K562 (cell line): ENCODE results near the gene TMEM86B.

Source experiments
- ATF7 ChIP-seq: fragments of 450-650 bp; IDR thresholded peaks from 2 replicates; pipeline ENCODE4 v1.7.1; 2014; ENCODE audit warnings: mild to moderate bottlenecking, moderate library complexity
- CBX2 ChIP-seq: fragments of 200-600 bp; sonication (generic); IDR thresholded peaks from one replicate; pipeline ENCODE4 v1.6.1; 2012; ENCODE audit warnings: mild to moderate bottlenecking, low read length, inconsistent platforms; ENCODE audit not compliant: insufficient read depth, poor library complexity, severe bottlenecking
- CBX5 ChIP-seq: IDR thresholded peaks from 2 replicates; pipeline ENCODE4 v1.6.1; 2014; ENCODE audit warnings: low read depth, borderline replicate concordance
- ELF4 ChIP-seq: fragments of 450-650 bp; formaldehyde crosslinking; IDR thresholded peaks from 2 replicates; pipeline ENCODE4 v1.4.0; 2022; ENCODE audit warnings: missing genetic modification characterization
- ESRRA ChIP-seq: fragments of 450-650 bp; IDR thresholded peaks from 2 replicates; pipeline ENCODE4 v1.6.1; 2014; ENCODE audit warnings: low read depth, mild to moderate bottlenecking, moderate library complexity, borderline replicate concordance
- KDM1A ChIP-seq, 2 experiments: fragments of 450-650 bp; IDR thresholded peaks; 2 replicates each; pipeline ENCODE4 v1.6.1; 2016; ENCODE audit warnings: mild to moderate bottlenecking in 2 of 2
- L3MBTL2 ChIP-seq: fragments of 450-650 bp; IDR thresholded peaks from 2 replicates; pipeline ENCODE4 v1.6.1; 2016; ENCODE audit warnings: mild to moderate bottlenecking, moderate library complexity
- POLR2A ChIP-seq: fragments of 450-650 bp; conservative IDR thresholded peaks from 2 replicates; pipeline ENCODE4 v1.6.1; 2016
- RAD21 ChIP-seq, 2 experiments: fragments of 250-450 bp in 1 of 2; fragments of 450-650 bp in 1 of 2; sonication (Bioruptor Pico) in 1 of 2; formaldehyde crosslinking in 1 of 2; IDR thresholded peaks in 1 of 2; conservative IDR thresholded peaks in 1 of 2; 2 replicates each; pipeline versions ENCODE4 v1.4.0 to v1.8.0; 2020 to 2022; ENCODE audit warnings: mild to moderate bottlenecking in 2 of 2, moderate library complexity in 1 of 2
- TAF1 ChIP-seq: IDR thresholded peaks from 2 replicates; pipeline ENCODE4 v1.6.1; 2011; ENCODE audit warnings: mild to moderate bottlenecking, low read length, moderate library complexity; ENCODE audit not compliant: insufficient read depth, control insufficient read depth, severe bottlenecking; ENCODE audit errors: extremely low read depth
- ZFP30 ChIP-seq: fragments of 250-450 bp; sonication (Bioruptor Pico); IDR thresholded peaks from 2 replicates; pipeline ENCODE4 v1.8.0; 2022; ENCODE audit warnings: moderate library complexity, mild to moderate bottlenecking, inconsistent platforms, borderline replicate concordance
- TF ChIP-seq, protein P1 (sequence below), 3 experiments: IDR thresholded peaks in 2 of 3; conservative IDR thresholded peaks in 1 of 3; 2 replicates each; pipeline ENCODE4 v1.5.1; 2011 to 2012; ENCODE audit warnings: low read length in 3 of 3, mild to moderate bottlenecking in 3 of 3, control low read depth in 2 of 3, improper control_type of control experiment in 1 of 3, inconsistent platforms in 1 of 3, low read depth in 1 of 3, mixed read lengths in 1 of 3, moderate library complexity in 1 of 3; ENCODE audit not compliant: insufficient read depth in 2 of 3
- TF ChIP-seq, protein P2 (sequence below): fragments of 450-650 bp; IDR thresholded peaks from 2 replicates; pipeline ENCODE4 v1.6.1; 2016

DNA sequence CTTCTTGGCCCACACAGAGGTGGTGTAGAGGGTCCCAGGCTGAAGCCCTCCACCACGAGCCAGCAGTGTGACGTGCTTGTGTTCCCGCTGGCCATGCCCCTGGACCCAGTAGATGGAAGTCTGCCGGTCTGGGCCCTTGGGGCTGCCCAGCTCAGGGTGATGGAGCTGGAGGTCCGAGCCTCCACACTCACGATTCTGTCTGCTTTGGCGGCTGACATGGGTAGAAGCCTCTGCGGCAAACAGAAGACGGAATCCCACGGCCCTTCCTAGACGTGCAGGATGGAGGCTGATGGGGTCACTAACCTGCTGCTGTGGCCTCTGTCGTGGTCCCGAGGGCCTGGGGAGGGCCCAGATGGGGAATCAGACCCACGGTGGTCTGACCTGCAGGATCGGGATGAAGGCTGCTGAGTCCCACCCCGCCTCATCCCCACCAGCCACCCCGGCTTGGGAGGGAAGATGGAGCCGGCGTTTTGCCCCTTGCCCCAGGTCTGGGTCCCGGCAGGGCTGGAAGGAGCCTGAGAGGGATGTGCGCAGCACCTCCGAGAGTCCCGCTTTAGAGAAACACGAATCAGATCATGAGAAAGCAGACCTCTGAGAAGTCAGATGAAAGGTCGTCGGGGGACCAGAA is 4.4 kb downstream of the TMEM86B start:
- TF ChIP-seq RAD21 (CRISPR knock-in tag; conservative IDR thresholded peaks at IDR 0.05 in 1 of 2, IDR thresholded peaks at IDR 0.05 in 1 of 2): no peak
- no peak for TF ChIP-seq POLR2A
- TF ChIP-seq CBX2: no peak
- TF ChIP-seq, protein P1, sequence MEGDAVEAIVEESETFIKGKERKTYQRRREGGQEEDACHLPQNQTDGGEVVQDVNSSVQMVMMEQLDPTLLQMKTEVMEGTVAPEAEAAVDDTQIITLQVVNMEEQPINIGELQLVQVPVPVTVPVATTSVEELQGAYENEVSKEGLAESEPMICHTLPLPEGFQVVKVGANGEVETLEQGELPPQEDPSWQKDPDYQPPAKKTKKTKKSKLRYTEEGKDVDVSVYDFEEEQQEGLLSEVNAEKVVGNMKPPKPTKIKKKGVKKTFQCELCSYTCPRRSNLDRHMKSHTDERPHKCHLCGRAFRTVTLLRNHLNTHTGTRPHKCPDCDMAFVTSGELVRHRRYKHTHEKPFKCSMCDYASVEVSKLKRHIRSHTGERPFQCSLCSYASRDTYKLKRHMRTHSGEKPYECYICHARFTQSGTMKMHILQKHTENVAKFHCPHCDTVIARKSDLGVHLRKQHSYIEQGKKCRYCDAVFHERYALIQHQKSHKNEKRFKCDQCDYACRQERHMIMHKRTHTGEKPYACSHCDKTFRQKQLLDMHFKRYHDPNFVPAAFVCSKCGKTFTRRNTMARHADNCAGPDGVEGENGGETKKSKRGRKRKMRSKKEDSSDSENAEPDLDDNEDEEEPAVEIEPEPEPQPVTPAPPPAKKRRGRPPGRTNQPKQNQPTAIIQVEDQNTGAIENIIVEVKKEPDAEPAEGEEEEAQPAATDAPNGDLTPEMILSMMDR (IDR thresholded peaks at IDR 0.05 in 2 of 3, conservative IDR thresholded peaks at IDR 0.05 in 1 of 3; ENCODE audit: insufficient read depth in 2 of 3, low read depth in 1 of 3, low read length in 3 of 3): no peak
- TF ChIP-seq KDM1A (IDR thresholded peaks at IDR 0.05): no peak
- TF ChIP-seq L3MBTL2: no peak
- TF ChIP-seq TAF1: no peak
- no peak for TF ChIP-seq ZFP30
- TF ChIP-seq ELF4 (CRISPR knock-in tag): no peak
- TF ChIP-seq, protein P2, sequence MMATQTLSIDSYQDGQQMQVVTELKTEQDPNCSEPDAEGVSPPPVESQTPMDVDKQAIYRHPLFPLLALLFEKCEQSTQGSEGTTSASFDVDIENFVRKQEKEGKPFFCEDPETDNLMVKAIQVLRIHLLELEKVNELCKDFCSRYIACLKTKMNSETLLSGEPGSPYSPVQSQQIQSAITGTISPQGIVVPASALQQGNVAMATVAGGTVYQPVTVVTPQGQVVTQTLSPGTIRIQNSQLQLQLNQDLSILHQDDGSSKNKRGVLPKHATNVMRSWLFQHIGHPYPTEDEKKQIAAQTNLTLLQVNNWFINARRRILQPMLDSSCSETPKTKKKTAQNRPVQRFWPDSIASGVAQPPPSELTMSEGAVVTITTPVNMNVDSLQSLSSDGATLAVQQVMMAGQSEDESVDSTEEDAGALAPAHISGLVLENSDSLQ: no peak
- no peak for TF ChIP-seq CBX5
- TF ChIP-seq ATF7: no peak
- TF ChIP-seq ESRRA: no peak
